Measurements from ENCODE around the gene FTCD. TPM values are rescaled to one million over a fixed set of nuclear protein-coding genes. Genes with fewer than 3 reads are reported as not detected.

The FTCD gene
- total and polyA plus RNA-seq, 2 of the 8 experiments (the other 6 are each of a cell fraction or from before 2014, with no cell fraction given), result 3.3 to 4.9 TPM

GRCh38 chr21:46203203-46203600 lies 47.8 kb upstream of the FTCD start:
- Histone ChIP-seq H3K27me3 (replicated peaks in 1 of 4; ENCODE audit: control insufficient read depth in 3 of 4, extremely low read depth in 1 of 4, insufficient read depth in 3 of 4, low read length in 3 of 4) (no peaks in the 10 kb centered on the region), H2BK5ac (ENCODE audit: low read depth, low read length) (no peak overlapping the region), H2BK20ac (ENCODE audit: low read length) (no peak overlapping the region), H4K8ac (ENCODE audit: extremely low read depth, insufficient read depth, low read length) (no peak overlapping the region), H2BK12ac (ENCODE audit: low read depth, low read length) (no peak overlapping the region), H3K27ac (ENCODE audit: low read depth, low read length) (no peak overlapping the region), H2BK15ac (ENCODE audit: low read length) (no peak overlapping the region), H3K9ac (replicated peaks in 1 of 4; ENCODE audit: extremely low read depth in 1 of 4, low read depth in 3 of 4, low read length in 3 of 4) (no peak overlapping the region), H3K36me3 (ENCODE audit: control insufficient read depth in 2 of 4, insufficient read depth in 4 of 4, low read length in 3 of 4) (peaks cover 10 to 44% (median 33%) of the 10 kb centered on the region in 4 experiments; a peak in 7 of 8 replicates), H2BK120ac (replicated peaks; ENCODE audit: low read depth, low read length) (no peak overlapping the region), H3K4me3 (ENCODE audit: extremely low read depth in 1 of 4, insufficient read depth in 2 of 4, low read depth in 3 of 4, low read length in 4 of 4) (no peak overlapping the region), H3K4me2 (ENCODE audit: insufficient read depth in 1 of 2, low read depth in 2 of 2, low read length in 2 of 2) (no peak overlapping the region), H3K4me1 (replicated peaks in 1 of 4; ENCODE audit: control insufficient read depth in 3 of 4, insufficient read depth in 4 of 4, low read length in 3 of 4) (no peaks in the 10 kb centered on the region), H3K9me3 (ENCODE audit: insufficient read depth in 2 of 2, low read depth in 1 of 2, low read length in 1 of 2) (no peaks in the 10 kb centered on the region), H4K5ac (ENCODE audit: insufficient read length, low read depth, low read length) (no peak overlapping the region), H2AFZ (ENCODE audit: low read length) (no peak overlapping the region), H4K91ac (replicated peaks; ENCODE audit: insufficient read length, low read length) (no peak overlapping the region), H3K23ac (ENCODE audit: insufficient read length) (no peak overlapping the region), H3K79me1 (ENCODE audit: low read depth, low read length) (no peaks in the 10 kb centered on the region), H3K18ac (ENCODE audit: extremely low read depth, low read length) (no peak overlapping the region), H3K56ac (replicated peaks; ENCODE audit: insufficient read length, low read depth, low read length) (no peak overlapping the region), H3K79me2 (ENCODE audit: control insufficient read depth in 1 of 2, insufficient read depth in 2 of 2, low read length in 2 of 2) (no peaks in the 10 kb centered on the region), H3K4ac (replicated peaks; ENCODE audit: insufficient read length, low read depth, low read length) (no peak overlapping the region), H2AK5ac (ENCODE audit: low read depth, low read length) (no peak overlapping the region), H3K14ac (ENCODE audit: insufficient read length) (no peak overlapping the region), H3K23me2 (ENCODE audit: low read depth, low read length) (no peaks in the 10 kb centered on the region), H4K20me1 (replicated peaks in 1 of 2; ENCODE audit: control insufficient read depth in 1 of 2, insufficient read depth in 2 of 2, low read length in 2 of 2) (peaks cover 0 to 14% of the 10 kb centered on the region in 2 experiments)
- ChIA-PET CTCF (ENCODE audit: partially characterized antibody) (interaction anchor here (0.8 to 1.5 kb wide), 4 partner anchors 13 to 50 kb away, joined by 3 to 5 read pairs (median 3); no protein-coding TSS in a partner anchor), POLR2A (ENCODE audit: partially characterized antibody) (interaction anchor here (0.6 to 1.2 kb wide), 2 partner anchors 12 to 116 kb away, joined by 3 read pairs; no protein-coding TSS in a partner anchor)
- TF ChIP-seq KDM1A (IDR thresholded peaks at IDR 0.05; ENCODE audit: borderline replicate concordance, low read length), result no peak
- TF ChIP-seq CBX8 (IDR thresholded peaks at IDR 0.05; ENCODE audit: borderline replicate concordance, low read depth, low read length), result no peak
- no peak for TF ChIP-seq SIN3A (conservative IDR thresholded peaks at IDR 0.05 in 1 of 2, IDR thresholded peaks at IDR 0.05 in 1 of 2; ENCODE audit: low read depth in 1 of 2, low read length in 2 of 2)
- TF ChIP-seq ZNF274 (IDR thresholded peaks at IDR 0.05; ENCODE audit: borderline replicate concordance, extremely low read depth, low read length), result no peak
- TF ChIP-seq CREB1 (IDR thresholded peaks at IDR 0.05), result no peak
- no peak for TF ChIP-seq POLR2AphosphoS5 (IDR thresholded peaks at IDR 0.05; ENCODE audit: low read depth, low read length)
- TF ChIP-seq ASH2L (IDR thresholded peaks at IDR 0.05; ENCODE audit: low read length), result no peak
- no peak for TF ChIP-seq HDAC2 (IDR thresholded peaks at IDR 0.05; ENCODE audit: borderline replicate concordance in 1 of 2, low read depth in 2 of 2, low read length in 2 of 2)
- no peak for TF ChIP-seq BCL11A (IDR thresholded peaks at IDR 0.05; ENCODE audit: low read depth in 2 of 2, low read length in 2 of 2)
- TF ChIP-seq USF2 (IDR thresholded peaks at IDR 0.05; ENCODE audit: low read length), result no peak
- TF ChIP-seq TCF12 (IDR thresholded peaks at IDR 0.05; ENCODE audit: low read depth, low read length), result no peak
- no peak for TF ChIP-seq JUN (IDR thresholded peaks at IDR 0.05; ENCODE audit: low read depth, low read length)
- TF ChIP-seq TEAD4 (IDR thresholded peaks at IDR 0.05; ENCODE audit: low read depth, low read length), result no peak
- FAIRE-seq (no peak), DNase-seq (ENCODE audit: low read depth in 1 of 2, low spot score in 2 of 2) (no peak)
- 87% methylated on average over 8 of the region's 8 CpGs; no CpG with 5 or more reads in 1 of the 2 experiments for WGBS, 2 experiments (ENCODE audit: extremely low coverage in 1 of 2, insufficient coverage in 1 of 2, insufficient read length in 1 of 2, insufficient replicate concordance in 2 of 2, low coverage in 1 of 2, low lambda C conversion rate in 2 of 2, missing lambda C conversion rate in 1 of 2)

All from H1 (cell line).